GM19351 (cell line): ENCODE measurements around the gene YBEY.
"Not testable (repeated sequence)": the region's sequence is repeated elsewhere in the genome, so short reads cannot be mapped to it uniquely, and the experiment has no call there.

Experiments used
- ATAC-seq: cut with Tn5 transposase; IDR thresholded peaks from one replicate; pipeline ENCODE4 v1.9.1; 2021; ENCODE audit warnings: mild to moderate bottlenecking, moderate library complexity; ENCODE audit not compliant: unreplicated experiment

YBEY gene, protein sequence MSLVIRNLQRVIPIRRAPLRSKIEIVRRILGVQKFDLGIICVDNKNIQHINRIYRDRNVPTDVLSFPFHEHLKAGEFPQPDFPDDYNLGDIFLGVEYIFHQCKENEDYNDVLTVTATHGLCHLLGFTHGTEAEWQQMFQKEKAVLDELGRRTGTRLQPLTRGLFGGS

DNA sequence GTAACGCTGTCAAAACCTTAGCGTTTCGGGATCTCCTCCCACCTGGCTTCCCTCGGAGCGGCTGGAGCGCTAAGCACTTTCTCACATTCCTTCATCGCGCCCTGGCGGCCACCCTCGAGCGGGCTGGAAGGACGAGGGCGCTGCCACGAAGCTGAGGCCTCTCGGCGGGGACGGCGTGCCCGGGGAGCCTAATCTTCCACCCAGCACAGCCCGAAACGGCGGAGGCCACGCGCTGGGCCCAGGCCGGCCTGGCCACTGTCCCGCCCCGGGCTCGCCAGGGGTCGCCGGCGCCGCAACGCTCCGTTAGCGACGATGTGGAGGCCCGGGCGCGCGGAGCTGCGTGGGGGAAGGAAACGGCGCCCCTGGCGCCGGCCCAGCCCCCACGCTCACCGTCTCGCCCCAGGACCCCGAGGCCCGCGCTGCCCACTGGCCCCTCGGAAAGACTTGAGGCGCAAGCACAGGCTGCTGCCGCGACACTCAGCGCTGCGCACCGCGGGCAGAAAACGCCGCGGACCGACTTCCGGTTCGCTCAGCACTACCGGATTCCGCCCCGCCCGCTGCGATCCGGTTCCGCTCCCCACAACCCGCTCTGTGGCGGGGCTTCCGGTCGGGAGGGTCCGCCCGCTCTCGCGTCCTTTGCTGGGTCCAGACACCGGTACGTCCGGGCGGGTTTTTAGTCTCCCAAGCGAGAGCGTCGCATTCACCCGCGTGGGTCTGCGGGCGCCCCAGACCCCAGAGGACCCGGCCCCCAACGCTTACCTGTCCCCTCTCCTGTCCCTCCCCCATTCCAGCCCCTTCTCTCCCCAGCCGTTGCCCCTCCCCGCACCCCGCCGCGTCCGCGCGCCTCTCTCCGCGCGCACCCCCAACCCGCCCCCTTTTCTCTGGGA, at the start of gene YBEY:
YBEY (plus strand) TSS at position 582 of the 887 bp plus-strand sequence. CDS start 572 bp downstream, outside the sequence.
- peak; percentile 82 for ATAC-seq

DNA sequence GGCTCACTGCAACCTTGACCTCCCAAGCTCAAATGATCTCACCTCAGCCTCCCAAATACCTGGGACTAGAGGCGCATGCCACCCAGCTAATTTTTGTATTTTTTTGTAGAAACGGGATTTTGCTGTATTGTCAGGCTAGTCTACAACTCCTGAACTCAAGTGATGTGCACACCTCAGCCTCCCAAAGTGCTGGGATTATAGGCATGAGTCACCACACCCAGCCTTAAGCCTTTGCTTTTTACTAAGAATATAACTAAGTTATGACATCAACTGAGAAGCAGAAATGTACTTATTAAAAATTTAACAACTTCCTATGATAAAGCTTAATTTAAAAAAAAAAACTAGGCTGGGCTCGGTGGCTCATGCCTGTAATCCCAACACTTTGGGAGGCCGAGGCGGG, 48.7 kb upstream of the YBEY start:
- ATAC-seq, result no peak

DNA sequence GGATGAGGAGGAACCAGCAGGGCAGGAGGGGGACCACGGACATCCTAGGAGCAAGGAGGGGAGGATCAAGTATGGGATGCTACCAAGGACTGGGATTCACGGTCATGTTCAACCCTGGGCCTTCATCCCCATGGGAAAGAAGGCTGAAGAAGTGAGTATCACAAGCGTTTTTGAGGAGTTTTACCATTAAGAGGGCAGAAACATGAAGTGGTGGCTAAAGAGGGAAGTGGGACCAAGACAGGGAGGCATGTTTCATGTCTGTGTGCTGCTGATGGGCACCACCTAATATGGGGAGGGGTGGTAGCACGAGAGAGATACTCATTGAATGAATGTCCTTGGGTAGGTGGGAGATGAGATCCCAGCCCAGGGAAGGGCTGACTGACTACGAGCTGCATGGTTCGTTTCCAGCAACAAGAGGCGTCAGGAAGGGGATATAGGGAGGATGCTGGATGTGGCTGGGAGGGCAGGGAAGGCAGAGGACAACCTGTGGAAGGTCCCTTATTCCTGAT, 46.3 kb upstream of the YBEY start:
- ATAC-seq, result no peak

DNA sequence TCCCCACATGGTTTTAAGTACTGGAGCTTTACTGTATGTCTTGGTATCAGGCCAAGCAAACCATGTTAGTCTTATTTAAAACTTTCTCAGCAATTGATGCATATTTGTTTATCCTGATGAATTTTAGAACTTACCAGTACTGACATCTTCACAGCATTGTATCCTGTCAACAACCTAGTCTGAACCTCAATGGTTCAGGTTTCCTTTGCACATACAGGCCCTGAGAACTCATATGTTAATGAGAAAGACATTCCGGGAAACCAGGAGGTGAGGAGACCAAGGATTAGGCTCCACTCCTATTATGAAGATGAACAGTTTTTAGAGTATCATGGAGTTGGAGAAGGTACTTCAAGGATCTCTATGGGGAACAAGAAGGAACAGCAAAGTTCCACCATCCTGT, 44.6 kb upstream of the YBEY start:
- not testable (repeated sequence) for ATAC-seq

DNA sequence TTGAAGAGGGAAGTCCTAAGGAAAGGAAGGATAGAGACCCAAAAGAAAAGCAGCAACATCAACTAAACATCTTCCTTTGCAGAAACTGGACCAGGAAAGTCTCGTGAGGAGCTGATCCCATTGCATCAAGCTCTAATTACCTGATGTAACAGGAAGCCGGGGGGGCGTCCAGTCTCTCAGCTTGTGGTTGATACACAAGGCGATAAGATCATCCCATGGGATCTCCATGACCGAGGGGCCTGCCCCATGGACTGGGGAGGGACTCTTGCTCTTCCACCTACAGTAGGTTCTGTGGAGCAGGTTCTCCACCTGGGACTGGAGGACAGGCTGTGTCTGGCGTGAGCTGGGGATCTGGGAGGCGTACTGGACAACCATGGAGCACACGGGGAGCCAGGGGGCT, 42.8 kb upstream of the YBEY start:
- no peak for ATAC-seq

DNA sequence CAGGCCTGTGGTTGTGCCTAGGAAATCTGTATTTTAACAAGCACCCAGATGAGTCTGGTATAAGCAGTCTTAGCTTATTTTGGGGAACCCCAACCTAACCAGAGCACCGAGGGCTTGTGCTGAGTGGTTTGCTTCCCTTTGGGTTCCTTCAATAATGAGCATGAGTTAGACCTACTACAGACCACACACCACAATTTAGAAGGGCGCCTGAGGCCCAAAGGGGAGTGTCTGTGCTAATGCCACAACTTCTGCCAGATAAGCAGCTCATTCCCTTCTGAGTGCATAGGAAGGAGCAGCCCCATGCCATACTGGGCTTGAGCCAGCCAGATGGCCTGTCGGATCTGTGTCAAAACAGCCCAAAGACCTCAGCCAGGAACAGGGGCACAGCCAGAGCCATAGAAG, 42.2 kb upstream of the YBEY start:
- ATAC-seq, result no peak

DNA sequence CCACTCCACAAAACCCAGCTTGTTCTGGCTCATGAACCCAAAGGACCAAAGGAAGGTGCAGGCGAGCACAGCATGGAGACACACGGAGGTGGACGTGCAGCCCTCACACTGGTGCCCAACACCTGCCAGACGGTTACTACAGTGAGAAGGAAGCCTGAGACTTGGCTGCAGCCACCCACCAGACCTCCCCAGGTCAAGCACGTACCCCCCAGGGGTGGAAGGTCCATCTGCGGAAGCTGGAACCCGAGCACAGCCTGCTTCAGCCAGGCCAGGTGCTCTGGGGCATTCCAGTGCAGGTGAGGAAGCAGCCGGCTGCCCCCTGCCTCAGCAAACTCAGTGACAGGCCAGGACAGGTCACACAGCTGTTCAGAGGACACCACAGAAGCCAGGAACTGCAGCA, 41.5 kb upstream of the YBEY start:
- ATAC-seq, result no peak

DNA sequence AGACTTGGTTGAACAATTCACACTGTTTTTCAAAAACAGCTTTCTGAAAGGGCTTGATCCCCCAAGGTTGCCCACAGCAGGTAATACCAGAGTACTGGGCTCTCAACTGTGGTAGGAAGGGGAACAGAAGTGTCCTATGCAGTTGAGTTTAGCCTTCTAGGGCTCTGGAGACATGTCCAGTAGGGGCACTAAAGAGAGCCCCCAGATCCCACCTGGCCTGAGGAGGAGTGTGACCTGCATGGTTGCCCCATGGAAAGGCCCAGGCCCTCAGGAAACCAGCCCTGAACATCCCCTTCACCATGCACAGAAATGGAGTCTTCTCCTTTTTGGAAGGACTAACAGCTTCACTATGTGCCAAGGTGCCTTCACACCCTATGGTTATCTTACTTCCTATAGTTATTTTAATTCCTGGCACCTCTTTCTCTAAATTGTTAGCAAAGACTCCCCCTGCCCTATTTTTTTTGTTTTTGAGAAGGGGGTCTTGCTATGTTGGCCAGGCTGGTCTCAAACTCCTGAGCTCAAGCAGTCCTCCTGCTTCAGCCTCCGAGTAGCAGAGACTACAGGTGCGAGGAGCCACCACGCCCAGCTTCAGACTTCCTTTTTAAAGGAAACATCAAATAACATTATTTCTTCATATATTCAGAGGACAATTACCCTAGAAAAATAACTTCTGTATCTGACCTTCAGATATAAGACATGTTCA, 40.8 kb upstream of the YBEY start:
- no peak for ATAC-seq

DNA sequence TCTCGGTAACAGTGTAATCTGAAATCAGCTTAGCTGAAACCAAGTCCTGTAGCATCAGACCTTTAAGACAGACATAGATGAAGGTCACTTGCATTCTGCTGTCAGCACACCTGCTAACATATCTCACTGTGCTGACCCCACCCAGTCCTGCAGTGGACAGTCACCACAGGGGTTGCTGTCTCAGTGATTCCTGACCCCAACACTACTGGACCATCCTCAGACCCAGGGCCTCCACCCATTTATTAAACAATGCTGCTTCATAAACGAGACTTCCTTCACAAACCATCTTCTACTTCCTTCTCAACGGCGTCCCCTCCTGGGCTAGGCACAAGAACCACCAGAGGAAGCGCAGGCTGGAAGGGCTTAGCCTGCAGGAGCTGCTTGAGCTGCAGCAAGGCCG, 39.8 kb upstream of the YBEY start:
- no peak for ATAC-seq

DNA sequence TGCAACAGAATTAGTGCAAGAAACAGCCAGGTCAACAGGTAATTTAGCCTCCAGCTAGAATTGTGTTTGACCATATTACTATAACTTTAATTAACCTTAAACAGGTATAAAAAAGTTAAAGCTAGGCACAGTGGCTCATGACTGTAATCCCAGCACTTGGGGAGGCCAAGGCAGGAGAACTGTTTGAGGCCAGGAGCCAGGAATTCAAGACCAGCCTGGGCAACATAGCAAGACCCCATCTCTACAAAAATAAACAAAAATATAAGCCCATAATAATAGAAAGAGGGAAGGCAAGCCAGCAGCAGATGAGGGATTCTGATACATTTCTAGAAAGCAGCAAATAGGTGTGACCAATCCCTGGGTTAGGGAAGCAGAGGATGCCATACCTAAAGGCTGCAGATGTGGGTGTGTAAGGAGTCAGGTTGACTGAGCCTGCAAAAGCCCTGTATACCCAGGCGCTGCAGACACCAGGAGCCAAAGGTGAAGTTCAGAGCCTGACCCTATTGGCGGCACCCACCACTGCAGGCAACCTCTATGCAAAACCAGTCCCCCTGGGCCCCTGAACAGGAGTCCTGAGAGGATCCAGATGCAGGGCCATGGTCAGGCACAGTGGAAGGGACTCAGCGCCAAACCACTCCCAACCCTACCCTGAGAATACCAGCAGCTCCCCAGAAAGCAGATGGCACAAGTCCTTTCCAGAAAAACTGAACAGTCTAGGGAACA, 38.3 kb upstream of the YBEY start:
- ATAC-seq, result no peak

DNA sequence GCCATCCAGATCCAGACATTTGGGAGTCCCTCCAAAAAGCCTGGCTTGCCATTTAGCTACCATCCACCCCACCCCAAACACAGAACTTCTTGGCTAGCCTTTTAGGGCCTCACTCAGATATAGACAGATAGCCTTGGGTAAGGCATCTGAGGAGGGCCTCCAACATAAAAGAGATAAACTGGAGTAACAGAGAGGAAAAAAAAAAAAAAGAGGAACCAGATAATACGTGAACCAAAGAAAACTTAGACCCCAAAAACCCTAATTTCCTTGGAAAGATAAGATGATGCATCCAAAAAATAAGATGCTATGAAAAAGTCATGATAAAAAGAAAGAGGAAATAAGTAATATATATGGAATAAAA, 37.7 kb upstream of the YBEY start:
- ATAC-seq, result no peak

DNA sequence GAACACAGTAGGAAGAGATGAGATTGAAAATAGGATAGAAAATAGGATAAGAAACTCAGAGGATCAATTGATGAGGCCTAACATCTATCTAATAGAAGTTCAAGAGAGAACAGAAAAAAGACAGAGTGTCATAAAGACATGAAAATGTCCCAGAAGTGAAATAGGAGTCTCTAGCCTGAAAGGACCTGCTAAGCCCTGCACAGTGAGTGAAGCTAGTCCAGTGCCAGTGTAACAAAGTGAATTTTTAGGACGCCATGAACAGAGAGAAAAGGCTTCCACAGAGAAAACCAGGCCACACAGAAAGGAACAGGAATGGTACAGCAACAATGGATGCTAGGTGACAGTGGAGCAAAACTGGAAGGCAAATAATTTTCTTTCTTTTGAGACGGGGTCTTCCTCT, 37.3 kb upstream of the YBEY start:
- no peak for ATAC-seq

DNA sequence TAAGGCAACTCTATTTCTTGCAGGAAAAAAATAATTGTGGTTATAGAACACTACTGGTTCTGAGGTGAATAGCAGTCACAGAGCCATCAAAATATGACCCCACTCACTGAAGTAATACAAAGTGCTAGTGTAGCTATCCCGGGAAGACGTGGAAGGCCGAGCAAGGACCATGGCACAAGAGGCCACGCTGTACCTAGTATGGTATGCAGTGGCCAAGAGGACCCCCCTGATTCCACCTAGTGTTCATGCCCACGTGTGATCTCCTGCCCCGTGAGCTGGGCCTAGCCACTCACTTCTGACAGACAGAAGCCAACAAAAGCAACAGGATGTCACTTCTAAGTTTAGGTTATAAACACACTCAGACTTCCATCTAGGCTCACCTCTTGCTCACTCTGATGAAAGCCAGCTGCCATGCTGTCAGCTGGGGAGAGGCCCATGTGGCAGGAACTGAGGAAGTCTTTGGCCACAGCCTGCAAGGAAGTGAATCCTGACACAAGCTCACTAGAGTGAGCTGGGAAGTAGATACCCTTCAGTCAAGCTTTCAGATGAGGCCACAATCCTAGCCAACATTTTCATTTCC, 35.9 kb upstream of the YBEY start:
- no peak for ATAC-seq

DNA sequence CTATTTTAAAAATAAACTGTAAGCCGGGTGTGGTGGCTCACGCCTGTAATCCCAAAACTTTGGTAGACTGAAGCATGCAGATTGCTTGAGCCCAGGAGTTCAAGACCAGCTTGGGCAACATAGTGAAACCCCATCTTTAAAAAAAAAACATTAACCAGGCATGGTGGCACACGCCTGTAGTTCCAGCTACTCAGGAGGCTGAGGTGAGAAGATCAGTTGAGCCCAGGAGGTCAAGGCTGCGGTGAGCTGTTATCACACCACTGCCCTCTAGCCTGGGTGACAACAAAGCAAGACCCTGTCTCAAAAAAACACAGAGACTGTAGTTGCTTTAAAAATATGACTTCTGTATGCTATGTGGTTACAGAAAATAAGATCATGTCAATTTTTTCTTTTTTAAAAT, 33.3 kb upstream of the YBEY start:
- ATAC-seq, result no peak

DNA sequence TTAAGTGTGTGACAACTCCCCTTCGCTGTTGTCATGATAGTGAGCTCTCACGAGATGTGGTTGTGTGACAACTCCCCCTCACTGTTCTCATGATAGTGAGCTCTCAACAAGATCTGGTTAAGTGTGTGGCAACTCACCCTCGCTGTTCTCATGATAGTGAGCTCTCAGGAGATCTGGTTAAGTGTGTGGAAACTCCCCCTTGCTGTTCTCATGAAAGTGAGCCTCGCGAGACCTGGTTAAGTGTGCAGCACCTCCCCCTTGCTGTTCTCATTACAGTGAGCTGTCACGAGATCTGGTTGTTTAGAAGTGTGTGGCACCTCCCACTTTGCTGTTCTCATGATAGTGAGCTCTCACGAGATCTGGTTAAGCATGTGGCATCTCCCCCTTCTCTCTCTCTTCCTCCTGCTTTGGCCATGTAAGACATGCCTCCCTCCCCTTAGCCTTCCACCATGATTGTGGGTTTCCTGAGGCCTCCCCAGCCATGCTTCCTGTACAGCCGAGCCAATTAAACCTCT, 32.5 kb upstream of the YBEY start:
- ATAC-seq, result peak; percentile 59

DNA sequence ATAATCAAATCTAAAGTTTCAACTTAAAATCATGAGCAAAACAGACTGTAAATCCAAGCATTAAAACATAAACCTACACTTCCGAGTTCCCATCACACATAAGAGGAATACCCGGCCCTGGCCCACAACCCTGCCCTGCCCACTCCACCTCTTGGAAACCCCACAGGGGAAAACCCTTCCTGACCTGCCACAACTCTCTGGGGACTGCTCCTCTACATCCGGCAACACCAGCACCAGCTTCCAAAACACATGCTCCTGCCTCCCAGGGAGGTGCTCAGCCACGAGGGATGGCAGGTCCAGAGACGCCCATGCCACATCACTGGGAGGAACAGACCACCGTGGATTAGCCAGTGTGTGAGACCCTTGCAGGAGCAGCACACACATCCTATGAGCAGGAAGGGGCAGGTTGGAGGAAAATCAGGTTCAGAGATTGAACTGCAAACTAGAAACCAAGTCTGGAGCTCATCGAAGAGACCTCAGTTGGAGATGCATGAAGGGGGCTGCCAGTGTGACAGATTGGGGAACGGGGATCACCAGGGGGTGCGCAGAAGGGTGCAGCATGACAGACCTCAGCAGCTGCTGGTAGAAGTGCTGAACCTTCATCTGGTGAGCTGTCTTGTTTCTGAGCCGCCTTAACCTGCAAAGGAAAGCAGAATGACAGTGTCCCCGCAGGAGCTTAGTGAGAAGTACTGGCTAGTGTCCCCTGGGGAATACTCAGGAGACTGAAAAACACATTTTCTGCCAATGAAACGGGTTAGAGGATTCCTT, 31.8 kb upstream of the YBEY start:
- no peak for ATAC-seq

DNA sequence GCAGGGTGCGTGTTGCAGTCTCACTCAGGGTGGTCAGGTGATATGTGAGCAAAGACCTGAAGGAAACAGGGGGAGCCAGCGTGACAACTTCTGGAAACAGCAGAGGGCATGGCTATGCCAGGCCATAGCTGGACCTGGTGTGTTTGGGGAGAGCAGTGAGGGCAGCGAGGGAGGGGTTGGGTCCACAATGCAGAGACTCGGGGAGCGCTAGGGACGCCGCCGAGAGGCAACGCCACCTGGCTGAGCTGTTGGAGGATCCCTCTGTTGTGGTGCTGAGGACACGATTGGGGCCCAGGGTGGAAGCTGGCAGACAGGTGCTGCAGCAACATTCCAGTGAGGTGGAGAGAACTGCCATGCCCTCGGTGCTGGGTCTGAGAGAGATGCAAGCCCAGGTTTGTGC, 31.0 kb upstream of the YBEY start:
- ATAC-seq, result no peak

DNA sequence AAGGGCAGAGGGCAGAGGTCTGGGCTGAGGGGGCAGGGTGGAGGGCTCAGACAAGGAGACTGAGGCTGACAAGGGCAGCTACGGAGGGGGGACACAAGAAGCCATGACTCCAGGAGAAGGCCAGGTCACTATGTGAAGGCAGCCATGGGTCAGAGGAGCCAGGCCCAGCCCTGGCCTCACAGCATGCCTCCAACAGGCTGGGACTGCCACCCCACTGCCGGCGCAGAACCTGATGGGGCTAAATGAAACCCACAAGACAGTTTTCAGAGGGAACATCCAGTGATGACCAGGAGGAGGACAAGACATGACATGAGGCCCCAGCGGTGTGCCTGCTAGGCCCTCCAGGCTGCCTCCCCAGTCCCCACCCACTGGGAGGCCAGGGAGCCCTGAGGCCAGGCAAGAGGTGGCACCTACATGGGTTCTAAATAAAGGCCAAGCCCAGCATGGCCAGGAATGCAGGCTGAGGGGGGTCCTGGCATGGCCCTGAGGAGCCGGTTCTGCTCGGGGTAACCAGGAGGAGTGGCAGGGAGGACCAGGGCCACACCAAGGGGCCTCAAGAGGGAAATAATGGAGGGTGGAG, 30.3 kb upstream of the YBEY start:
- no peak for ATAC-seq

DNA sequence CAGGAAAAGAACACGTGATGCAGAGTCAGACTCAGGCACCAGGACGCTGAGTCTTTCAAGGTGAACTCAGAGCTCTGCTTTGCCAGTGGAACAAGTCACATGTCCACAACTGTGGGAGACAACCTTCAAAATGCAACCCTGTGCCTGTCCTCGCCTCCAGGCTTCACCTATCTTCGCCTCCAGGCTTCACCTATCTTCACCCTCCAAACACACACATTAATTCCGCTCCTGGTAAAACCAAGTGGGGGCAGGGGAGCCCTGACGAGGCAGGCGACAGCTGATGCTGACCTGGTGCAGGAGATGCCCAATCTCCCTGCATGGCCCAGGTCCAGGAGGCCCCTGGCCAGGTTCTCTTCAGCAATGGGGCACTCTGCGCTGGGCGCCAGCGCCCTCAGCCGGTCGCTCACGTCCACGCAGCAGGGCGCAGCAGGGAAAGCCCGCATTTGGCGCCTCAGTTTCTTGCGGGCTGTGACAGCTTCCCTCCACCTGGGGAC, 29.6 kb upstream of the YBEY start:
- ATAC-seq, result no peak
